HUES64 (cell line): Measurements from ENCODE around the gene SLC25A21.

Experiments used
- H3K27ac ChIP-seq: 2 replicates; pipeline ENCODE4 v1.7.0; 2013; ENCODE audit warnings: low read depth, low read length, inconsistent platforms
- H3K27me3 ChIP-seq: 2 replicates; pipeline ENCODE4 v1.6.1; 2013; ENCODE audit warnings: mild to moderate bottlenecking, low read length; ENCODE audit not compliant: insufficient read depth
- H3K36me3 ChIP-seq: 2 replicates; pipeline ENCODE4 v1.6.1; 2013; ENCODE audit warnings: mild to moderate bottlenecking, low read length; ENCODE audit not compliant: insufficient read depth
- H3K4me1 ChIP-seq: 2 replicates; pipeline ENCODE4 v1.6.1; 2013; ENCODE audit warnings: mild to moderate bottlenecking, low read length, moderate library complexity; ENCODE audit not compliant: insufficient read depth
- H3K4me3 ChIP-seq: 2 replicates; pipeline ENCODE4 v1.5.1; 2013; ENCODE audit warnings: mild to moderate bottlenecking, low read length, moderate library complexity
- H3K9ac ChIP-seq: 2 replicates; pipeline ENCODE4 v1.6.1; 2013; ENCODE audit warnings: mild to moderate bottlenecking, low read depth, low read length
- H3K9me3 ChIP-seq: 2 replicates; pipeline ENCODE4 v1.6.1; 2013; ENCODE audit warnings: low read depth, low read length; ENCODE audit not compliant: insufficient read depth
- WGBS: fragments of 150-250, 120-280 bp; methylation state at CpG from one replicate; pipeline ENCODE4 v1.1.7; 2013; ENCODE audit warnings: missing lambda C conversion rate; 5-methylcytosine and 5-hydroxymethylcytosine counted together

Gene SLC25A21

GRCh38 chr14:37037636-37038387 lies 134.6 kb downstream of the SLC25A21 start:
- H3K36me3 ChIP-seq = no peaks in the 10 kb centered on the region
- 0 out of 2 replicates have a peak overlapping the region, but pooled peaks have one; percentile 6 for H3K27ac ChIP-seq
- H3K4me3 ChIP-seq = no peak overlapping the region
- WGBS = 93% methylated on average over 2 of the region's 3 CpGs
- no peak overlapping the region for H3K9ac ChIP-seq
- H3K9me3 ChIP-seq = no peaks in the 10 kb centered on the region
- H3K27me3 ChIP-seq = no peaks in the 10 kb centered on the region
- H3K4me1 ChIP-seq = peaks cover 29% of the 10 kb centered on the region

DNA sequence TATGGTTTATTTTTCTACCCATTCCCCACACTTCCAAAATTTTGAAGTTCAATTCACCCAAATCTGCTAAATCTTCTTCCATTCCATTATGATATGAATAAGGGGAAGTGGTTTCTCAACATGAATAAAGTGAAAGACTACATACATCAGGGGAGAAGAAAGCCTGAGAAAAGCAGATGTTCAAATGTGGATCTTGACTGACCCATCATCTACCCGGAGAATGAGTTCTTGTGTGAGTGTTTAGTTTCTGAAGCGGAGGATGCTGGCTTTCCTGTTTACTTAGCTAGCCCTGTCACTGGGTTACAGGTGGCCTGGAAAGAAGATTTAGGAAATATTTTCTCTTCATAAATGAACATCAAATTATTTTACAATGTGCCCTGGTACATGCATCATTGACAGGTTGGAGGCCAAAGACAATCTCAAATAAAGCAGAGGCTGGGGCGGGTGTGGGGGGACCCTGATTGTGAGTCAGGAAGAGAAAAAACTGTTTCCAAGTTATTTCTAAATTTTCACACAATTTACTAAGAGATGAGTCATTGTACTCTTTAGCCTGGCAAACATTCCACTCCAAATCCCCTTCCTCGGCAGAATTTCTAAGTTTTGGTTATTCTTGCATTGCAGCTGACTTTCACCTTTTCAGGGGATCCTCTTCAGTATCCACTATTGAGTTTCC lies 135.6 kb downstream of the SLC25A21 start:
- no peak overlapping the region for H3K9ac ChIP-seq
- no peak overlapping the region for H3K4me3 ChIP-seq
- WGBS = 88% methylated on average over 3 of the region's 4 CpGs
- H3K9me3 ChIP-seq = no peaks in the 10 kb centered on the region
- H3K27ac ChIP-seq = 0 out of 2 replicates have a peak overlapping the region, but pooled peaks have one; percentile 8
- peaks cover 29% of the 10 kb centered on the region for H3K4me1 ChIP-seq
- no peaks in the 10 kb centered on the region for H3K27me3 ChIP-seq
- no peaks in the 10 kb centered on the region for H3K36me3 ChIP-seq

GRCh38 chr14:37035401-37035800 lies 137.0 kb downstream of the SLC25A21 start:
- H3K27me3 ChIP-seq = no peaks in the 10 kb centered on the region
- no peaks in the 10 kb centered on the region for H3K9me3 ChIP-seq
- H3K9ac ChIP-seq = no peak overlapping the region
- H3K27ac ChIP-seq = no peak overlapping the region
- WGBS = 93% methylated on average over 2 of the region's 2 CpGs
- H3K36me3 ChIP-seq = no peaks in the 10 kb centered on the region
- H3K4me3 ChIP-seq = no peak overlapping the region
- peaks cover 34% of the 10 kb centered on the region for H3K4me1 ChIP-seq

DNA sequence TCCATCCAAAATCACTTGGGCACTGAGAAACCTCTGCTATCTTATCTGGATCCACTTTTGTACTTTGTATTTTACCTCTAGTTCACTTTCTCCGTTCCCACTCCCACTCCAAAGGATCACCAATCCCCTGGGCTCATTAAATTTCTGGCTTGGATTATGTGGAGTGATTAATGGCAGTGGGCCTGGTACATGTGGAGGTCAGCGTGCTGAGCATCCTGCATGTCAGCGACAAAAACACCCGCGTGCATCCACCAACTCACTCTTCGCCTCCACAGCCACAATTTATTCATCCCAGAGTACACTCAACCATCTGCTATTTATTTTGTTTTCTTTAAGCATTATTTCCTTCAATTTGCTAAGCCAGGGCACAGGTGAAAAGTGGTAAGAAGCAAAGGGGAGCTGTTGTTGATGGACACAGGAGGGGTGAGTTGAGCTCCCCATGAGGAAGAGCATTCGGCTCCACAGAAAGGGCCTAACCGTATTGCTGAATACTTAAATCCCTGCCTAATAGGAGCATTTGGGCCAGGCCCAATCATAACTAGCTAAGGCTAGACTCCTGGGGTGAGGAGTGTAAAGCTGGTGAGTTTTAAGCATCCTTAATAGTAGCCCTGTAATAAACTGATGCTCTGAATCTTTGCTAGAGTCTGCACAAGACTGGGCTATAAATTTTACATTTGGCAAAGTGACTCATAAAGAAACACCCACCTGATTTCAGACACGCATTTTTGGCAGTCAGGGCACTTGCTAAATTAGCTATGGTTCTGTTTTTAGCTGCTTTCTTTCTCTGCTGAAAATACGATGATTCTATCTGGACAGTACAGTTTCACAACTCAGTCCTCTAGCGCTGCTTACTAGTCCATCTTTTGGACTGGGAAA lies 137.8 kb downstream of the SLC25A21 start:
- no peak overlapping the region for H3K4me3 ChIP-seq
- H3K9ac ChIP-seq = no peak overlapping the region
- peaks cover 34% of the 10 kb centered on the region for H3K4me1 ChIP-seq
- no peaks in the 10 kb centered on the region for H3K9me3 ChIP-seq
- no peak overlapping the region for H3K27ac ChIP-seq
- H3K36me3 ChIP-seq = no peaks in the 10 kb centered on the region
- 96% methylated on average over 11 of the region's 11 CpGs for WGBS
- H3K27me3 ChIP-seq = no peaks in the 10 kb centered on the region

DNA sequence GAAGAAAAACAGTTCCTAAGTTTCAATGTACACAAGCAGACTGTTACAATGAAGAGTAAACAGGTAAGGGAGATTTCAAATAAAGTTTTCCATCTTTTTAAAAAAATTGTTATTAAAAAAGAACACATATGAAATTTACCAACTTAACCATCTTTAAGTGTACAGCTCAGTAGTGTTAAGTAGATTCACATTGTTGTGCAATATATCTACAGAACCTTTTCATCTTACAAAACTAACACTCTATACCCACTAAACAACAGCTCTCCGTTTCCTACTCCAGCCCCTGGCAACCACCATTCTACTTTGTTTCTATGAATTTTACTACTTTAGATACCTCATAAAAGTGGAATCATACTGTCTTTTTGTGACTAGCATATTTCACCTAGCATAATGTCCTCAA lies 139.5 kb downstream of the SLC25A21 start:
- Histone ChIP-seq H3K36me3 (no peaks in the 10 kb centered on the region), H3K4me1 (peaks cover 30% of the 10 kb centered on the region), H3K27ac (no peak overlapping the region), H3K9ac (no peak overlapping the region), H3K27me3 (no peaks in the 10 kb centered on the region), H3K4me3 (no peak overlapping the region), H3K9me3 (no peaks in the 10 kb centered on the region)
- WGBS = 93% methylated on average over 1 of the region's 1 CpG

DNA sequence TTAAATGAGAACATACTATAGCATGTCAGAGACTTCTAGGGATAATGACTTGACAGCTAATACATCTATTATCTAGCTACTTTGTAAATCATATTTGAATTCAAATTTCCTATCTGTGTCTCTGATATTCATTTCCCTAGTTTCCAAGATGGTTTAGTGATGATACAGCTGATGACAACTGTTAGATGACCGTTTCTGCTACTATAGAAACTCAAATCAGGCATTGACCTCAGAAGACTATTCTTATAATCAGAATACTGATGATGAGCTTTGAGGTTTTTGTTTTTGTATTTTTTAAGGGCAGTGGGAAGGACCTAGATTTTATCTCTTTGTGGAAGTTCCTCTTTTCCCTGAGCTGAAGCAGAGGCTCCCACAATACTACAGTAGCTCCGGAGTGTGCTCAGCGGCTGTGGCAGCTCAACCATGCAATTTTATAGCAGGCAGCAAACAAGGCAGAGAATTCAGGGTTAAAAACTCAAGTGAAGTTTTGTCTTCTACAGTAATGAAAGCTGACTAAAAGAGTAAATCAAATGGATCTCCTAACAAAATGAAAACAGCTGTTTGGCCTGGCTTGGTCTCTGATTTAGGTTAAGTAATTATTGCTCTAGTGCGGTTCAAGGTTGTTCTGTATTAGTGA lies 145.1 kb downstream of the SLC25A21 start:
- no peaks in the 10 kb centered on the region for H3K27me3 ChIP-seq
- peaks cover 6% of the 10 kb centered on the region; the same call in 1 of the 2 replicates for H3K4me1 ChIP-seq
- no peak overlapping the region for H3K4me3 ChIP-seq
- H3K27ac ChIP-seq = no peak overlapping the region
- H3K9me3 ChIP-seq = no peaks in the 10 kb centered on the region
- H3K36me3 ChIP-seq = no peaks in the 10 kb centered on the region
- 87% methylated on average over 2 of the region's 4 CpGs for WGBS
- H3K9ac ChIP-seq = no peak overlapping the region

- 91% methylated on average over 5 of the region's 5 CpGs for WGBS
- H3K27ac ChIP-seq = no peak overlapping the region
- no peaks in the 10 kb centered on the region for H3K27me3 ChIP-seq
These were observed 148.4 kb downstream of the SLC25A21 start for GRCh38 chr14:37023875-37024565.

GRCh38 chr14:37021390-37021789 lies 151.0 kb downstream of the SLC25A21 start:
- no peak overlapping the region for H3K27ac ChIP-seq
- WGBS = 89% methylated on average over 1 of the region's 1 CpG

More at GRCh38 chr14:37023875-37024565, 148.4 kb downstream of the SLC25A21 start:
- H3K4me3 ChIP-seq = no peak overlapping the region
- no peaks in the 10 kb centered on the region for H3K4me1 ChIP-seq
- no peaks in the 10 kb centered on the region for H3K36me3 ChIP-seq
- H3K9me3 ChIP-seq = no peaks in the 10 kb centered on the region
- H3K9ac ChIP-seq = no peak overlapping the region

GRCh38 chr14:37019488-37019887 lies 152.9 kb downstream of the SLC25A21 start:
- no peak overlapping the region for H3K9ac ChIP-seq
- H3K4me3 ChIP-seq = no peak overlapping the region
- H3K36me3 ChIP-seq = no peaks in the 10 kb centered on the region
- H3K9me3 ChIP-seq = no peaks in the 10 kb centered on the region
- 90% methylated on average over 1 of the region's 1 CpG for WGBS
- H3K27me3 ChIP-seq = no peaks in the 10 kb centered on the region
- H3K4me1 ChIP-seq = no peaks in the 10 kb centered on the region
- H3K27ac ChIP-seq = no peak overlapping the region

More at GRCh38 chr14:37021390-37021789, 151.0 kb downstream of the SLC25A21 start:
- H3K4me1 ChIP-seq = no peaks in the 10 kb centered on the region
- H3K4me3 ChIP-seq = no peak overlapping the region
- H3K27me3 ChIP-seq = no peaks in the 10 kb centered on the region
- H3K36me3 ChIP-seq = no peaks in the 10 kb centered on the region
- no peaks in the 10 kb centered on the region for H3K9me3 ChIP-seq
- no peak overlapping the region for H3K9ac ChIP-seq

GRCh38 chr14:37018571-37019240 lies 153.7 kb downstream of the SLC25A21 start:
- Histone ChIP-seq H3K4me3 (no peak overlapping the region), H3K4me1 (no peaks in the 10 kb centered on the region), H3K9ac (no peak overlapping the region), H3K36me3 (no peaks in the 10 kb centered on the region), H3K9me3 (no peaks in the 10 kb centered on the region), H3K27ac (no peak overlapping the region), H3K27me3 (no peaks in the 10 kb centered on the region)
- WGBS = 98% methylated on average over 3 of the region's 3 CpGs
